ENCODE measurements around the gene TRPM7. TPM values are rescaled to one million over a fixed set of nuclear protein-coding genes. Genes with fewer than 3 reads are reported as not detected.
A peak's percentile ranks its signal among the peaks of the same experiment; 100 is the strongest.

The TRPM7 gene
- total and polyA plus RNA-seq, 9 of the 15 experiments (the other 6 are each of a cell fraction or from before 2014, with no cell fraction given), result 12.3 to 59.2 (median 31.5) TPM

GRCh38 chr15:50676799-50677483 is 9.7 kb downstream of the TRPM7 start:
- Histone ChIP-seq H3K27me3 (ENCODE audit: control insufficient read depth in 2 of 2, insufficient read depth in 2 of 2, low read length in 2 of 2) (no peaks in the 10 kb centered on the region), H2AFZ (ENCODE audit: low read depth, low read length) (no peak overlapping the region), H4K20me1 (replicated peaks; ENCODE audit: control insufficient read depth, insufficient read depth, low read length) (peaks cover 8% of the 10 kb centered on the region), H3K9me3 (replicated peaks; ENCODE audit: control insufficient read depth, insufficient read depth, low read depth, low read length) (no peaks in the 10 kb centered on the region), H3K79me2 (ENCODE audit: control insufficient read depth, insufficient read depth, low read length) (peaks cover 92% of the 10 kb centered on the region), H3K4me3 (no peak overlapping the region), H3K4me2 (ENCODE audit: insufficient read depth, low read length) (peak overlapping the region; percentile 3), H3K9ac (ENCODE audit: insufficient read depth in 1 of 2, low read depth in 2 of 2, low read length in 2 of 2) (no peak overlapping the region), H3K36me3 (ENCODE audit: control insufficient read depth, insufficient read depth, low read length) (peaks cover 45% of the 10 kb centered on the region; the same call in 2 of the 3 replicates), H3K9me1 (ENCODE audit: control insufficient read depth, insufficient read depth, low read length) (no peaks in the 10 kb centered on the region), H3K4me1 (replicated peaks in 1 of 2; ENCODE audit: control insufficient read depth in 2 of 2, insufficient read depth in 2 of 2, low read length in 2 of 2) (peaks cover 7 to 16% of the 10 kb centered on the region in 2 experiments; a peak in 4 of 5 replicates), H3K27ac (ENCODE audit: extremely low read depth, low read depth, low read length) (0 out of 3 replicates have a peak overlapping the region, but pooled peaks have one; percentile 7)
- no TSS peak for BruUV-seq (replicated peaks)
- in situ Hi-C loops (cut with MboI), result no loop called here
- ChIA-PET POLR2A (interaction anchor here (1.5 kb wide), 1 partner anchor 348 kb away, joined by 3 read pairs; no protein-coding TSS in a partner anchor), CTCF (ENCODE audit: low intra/inter-chr PET ratio) (interaction anchor here (1.0 to 3.3 kb wide), 3 partner anchors 11 to 231 kb away, joined by 3 to 31 read pairs (median 3); partner anchors contain the start of gene AP4E1)
- peak; percentile 92 for ATAC-seq
- 46% methylated on average over 6 of the region's 6 CpGs for WGBS (ENCODE audit: insufficient coverage, low coverage, missing lambda C conversion rate)
- FAIRE-seq, result peak; percentile 44
- intact Hi-C loops (cut with micrococcal nuclease), result no loop called here
- peak; percentile 17 to 63 (median 29) for DNase-seq (ENCODE audit: extremely low read depth in 1 of 4, low spot score in 3 of 4)
- TF ChIP-seq ZKSCAN1 (IDR thresholded peaks at IDR 0.05; ENCODE audit: low read depth, low read length) (no peak), THAP12 (CRISPR knock-in tag; IDR thresholded peaks at IDR 0.05) (no peak), ZNF717 (CRISPR knock-in tag; IDR thresholded peaks at IDR 0.05) (no peak), DPF2 (IDR thresholded peaks at IDR 0.05) (peak; percentile 79; the same call in 1 of the 2 replicates), SMAD4 (CRISPR knock-in tag; conservative IDR thresholded peaks at IDR 0.05) (no peak), NR2C1 (IDR thresholded peaks at IDR 0.05) (no peak), NR2C1 (tag; IDR thresholded peaks at IDR 0.05) (peak; percentile 49; the same call in 1 of the 2 replicates), SMARCC2 (IDR thresholded peaks at IDR 0.05; ENCODE audit: low read depth) (no peak), ARID1B (IDR thresholded peaks at IDR 0.05) (peak; percentile 69), FOSL1 (tag; conservative IDR thresholded peaks at IDR 0.05) (peak; percentile 43), ATF1 (CRISPR knock-in tag; IDR thresholded peaks at IDR 0.05) (no peak), ATF1 (tag; IDR thresholded peaks at IDR 0.05) (peak; percentile 30; the same call in 1 of the 2 replicates), SMARCE1 (IDR thresholded peaks at IDR 0.05) (peak; percentile 55; the same call in 1 of the 2 replicates), KLF1 (tag; IDR thresholded peaks at IDR 0.05) (peak; percentile 84), MEIS2 (IDR thresholded peaks at IDR 0.05; ENCODE audit: partially characterized antibody) (peak; percentile 95), ARID3A (IDR thresholded peaks at IDR 0.05; ENCODE audit: borderline replicate concordance, low read depth, low read length) (0 out of 2 replicates have a peak, but pooled peaks have one; percentile 50), ATF3 (IDR thresholded peaks at IDR 0.05) (peak; percentile 89), ATF3 (CRISPR knock-in tag; conservative IDR thresholded peaks at IDR 0.05) (no peak), DACH1 (IDR thresholded peaks at IDR 0.05; ENCODE audit: partially characterized antibody) (no peak), CTBP1 (IDR thresholded peaks at IDR 0.05; ENCODE audit: borderline replicate concordance) (peak; percentile 92), ZNF583 (CRISPR knock-in tag; IDR thresholded peaks at IDR 0.05) (no peak)
